Fibroblast of lung (primary cell): ENCODE data around the gene ARRDC2. TPM values are rescaled to one million over a fixed set of nuclear protein-coding genes. Genes with fewer than 3 reads are reported as not detected.
A peak's percentile ranks its signal among the peaks of the same experiment; 100 is the strongest.

Experiments used
- DNase-seq, 2 donors: peaks; one replicate each; pipeline versions ENCODE4 v3.0.0 to v3.0.0-alpha.2; 2010; ENCODE audit warnings: low read depth in 2 of 2
- H2AFZ ChIP-seq: 2 replicates; pipeline ENCODE4 v1.5.1; 2012; ENCODE audit warnings: low read length, control low read depth, inconsistent platforms
- H3K27ac ChIP-seq: 2 replicates; pipeline ENCODE4 v1.5.1; 2011; ENCODE audit warnings: low read length, control low read depth; ENCODE audit not compliant: insufficient read depth
- H3K27me3 ChIP-seq: 2 replicates; pipeline ENCODE4 v1.5.1; 2011; ENCODE audit warnings: mild to moderate bottlenecking, low read length; ENCODE audit not compliant: control insufficient read depth, insufficient read depth
- H3K36me3 ChIP-seq: 2 replicates; pipeline ENCODE4 v1.5.1; 2011; ENCODE audit warnings: low read length; ENCODE audit not compliant: control insufficient read depth, insufficient read depth
- H3K4me1 ChIP-seq: 2 replicates; pipeline ENCODE4 v1.5.1; 2011; ENCODE audit warnings: low read length; ENCODE audit not compliant: control insufficient read depth, insufficient read depth; ENCODE audit errors: extremely low read depth
- H3K4me2 ChIP-seq: 2 replicates; pipeline ENCODE4 v1.5.1; 2011; ENCODE audit warnings: low read length, control low read depth; ENCODE audit not compliant: insufficient read depth; ENCODE audit errors: extremely low read depth
- H3K4me3 ChIP-seq, 4 experiments: fragments of 200-600 bp in 1 of 4; sonication (generic) in 1 of 4; replicated peaks in 1 of 4; 2 replicates each; pipeline ENCODE4 v1.5.1; 2011 to 2016; ENCODE audit warnings: low read length in 4 of 4, low read depth in 3 of 4, mild to moderate bottlenecking in 3 of 4, control low read depth in 2 of 4, inconsistent platforms in 1 of 4, mixed read lengths in 1 of 4; ENCODE audit not compliant: insufficient read depth in 1 of 4; ENCODE audit errors: control extremely low read depth in 1 of 4
- H3K79me2 ChIP-seq: 2 replicates; pipeline ENCODE4 v1.5.1; 2012; ENCODE audit warnings: mild to moderate bottlenecking, low read length, inconsistent platforms; ENCODE audit not compliant: control insufficient read depth, insufficient read depth
- H3K9ac ChIP-seq: 2 replicates; pipeline ENCODE4 v1.5.1; 2011; ENCODE audit warnings: mild to moderate bottlenecking, low read length, control low read depth; ENCODE audit not compliant: insufficient read depth
- H3K9me3 ChIP-seq: 2 replicates; pipeline ENCODE4 v1.5.1; 2012; ENCODE audit warnings: low read depth, low read length; ENCODE audit not compliant: control insufficient read depth, insufficient read depth
- H4K20me1 ChIP-seq: 2 replicates; pipeline ENCODE4 v1.5.1; 2011; ENCODE audit warnings: low read length; ENCODE audit not compliant: control insufficient read depth, insufficient read depth; ENCODE audit errors: extremely low read depth
- CTCF ChIP-seq, 2 donors: IDR thresholded peaks in 1 of 2; conservative IDR thresholded peaks in 1 of 2; 1 replicate in 1 of 2; 2 replicates in 1 of 2; pipeline ENCODE4 v1.5.1; 2011 to 2012; ENCODE audit warnings: low read length in 2 of 2, control low read depth in 1 of 2, inconsistent platforms in 1 of 2, low read depth in 1 of 2, mild to moderate bottlenecking in 1 of 2
- EZH2 ChIP-seq: IDR thresholded peaks from 2 replicates; pipeline ENCODE4 v1.5.1; 2012; ENCODE audit warnings: low read length, control low read depth, mild to moderate bottlenecking; ENCODE audit errors: missing control alignments
- polyA plus RNA-seq, 2 donors: library from polyadenylated mRNA; depleted of rRNA in 1 of 2; stranded (reverse) in 1 of 2; unstranded in 1 of 2; fragments of >200 nt; gene quantifications; 2 replicates each; pipeline ENCODE4 v1.2.1, GENCODE V29; 2011 to 2012; ENCODE audit warnings: missing spikeins in 1 of 2
- total RNA-seq: library from RNA; depleted of rRNA; stranded (reverse); fragments of >200 nt; gene quantifications from 2 replicates; pipeline ENCODE4 v1.2.1, GENCODE V29; 2014

ARRDC2 gene
- total and polyA plus RNA-seq, 2 donors (not counting 1 experiment from before 2014, with no cell fraction given): 3.0 to 9.1 TPM

GRCh38 chr19:18058208-18059009 is 50.4 kb downstream of the ARRDC2 start:
- Histone ChIP-seq H3K4me2 (peak overlapping the region; percentile 35), H3K4me3 (no peak overlapping the region)
- DNase-seq: peak; percentile 59 to 76

GRCh38 chr19:18059297-18059696 is 51.3 kb downstream of the ARRDC2 start:
- H3K27ac ChIP-seq: no peak overlapping the region
- TF ChIP-seq CTCF (conservative IDR thresholded peaks at IDR 0.05 in 1 of 2, IDR thresholded peaks at IDR 0.05 in 1 of 2; ENCODE audit: low read depth in 1 of 2, low read length in 2 of 2) (no peak), EZH2 (no peak)
- no peak overlapping the region for H3K9ac ChIP-seq
- no peak overlapping the region for H3K4me3 ChIP-seq
- DNase-seq: no peak
- H4K20me1 ChIP-seq: no peaks in the 10 kb centered on the region
- no peaks in the 10 kb centered on the region for H3K36me3 ChIP-seq
- H3K4me2 ChIP-seq: no peak overlapping the region
- no peaks in the 10 kb centered on the region for H3K9me3 ChIP-seq
- no peaks in the 10 kb centered on the region for H3K27me3 ChIP-seq
- no peaks in the 10 kb centered on the region for H3K79me2 ChIP-seq
- H2AFZ ChIP-seq: no peak overlapping the region
- H3K4me1 ChIP-seq: peaks cover 3% of the 10 kb centered on the region

More at GRCh38 chr19:18058208-18059009, 50.4 kb downstream of the ARRDC2 start:
- Histone ChIP-seq H3K36me3 (no peaks in the 10 kb centered on the region), H2AFZ (peak overlapping the region; percentile 52), H3K9me3 (no peaks in the 10 kb centered on the region), H3K27me3 (no peaks in the 10 kb centered on the region), H3K9ac (no peak overlapping the region), H3K4me1 (peaks cover 3% of the 10 kb centered on the region), H3K27ac (no peak overlapping the region), H3K79me2 (no peaks in the 10 kb centered on the region), H4K20me1 (no peaks in the 10 kb centered on the region)
- no peak for TF ChIP-seq EZH2
- peak; percentile 72 to 80 for TF ChIP-seq CTCF (conservative IDR thresholded peaks at IDR 0.05 in 1 of 2, IDR thresholded peaks at IDR 0.05 in 1 of 2; ENCODE audit: low read depth in 1 of 2, low read length in 2 of 2)

GRCh38 chr19:18059902-18060301 is 51.9 kb downstream of the ARRDC2 start:
- no peaks in the 10 kb centered on the region for H3K36me3 ChIP-seq
- H3K79me2 ChIP-seq: no peaks in the 10 kb centered on the region
- H3K9ac ChIP-seq: no peak overlapping the region
- no peak overlapping the region for H3K4me2 ChIP-seq
- H3K9me3 ChIP-seq: no peaks in the 10 kb centered on the region
- no peak overlapping the region for H3K4me3 ChIP-seq
- H3K4me1 ChIP-seq: peaks cover 3% of the 10 kb centered on the region
- no peaks in the 10 kb centered on the region for H4K20me1 ChIP-seq
- no peaks in the 10 kb centered on the region for H3K27me3 ChIP-seq
- no peak overlapping the region for H3K27ac ChIP-seq
- TF ChIP-seq CTCF (conservative IDR thresholded peaks at IDR 0.05 in 1 of 2, IDR thresholded peaks at IDR 0.05 in 1 of 2; ENCODE audit: low read depth in 1 of 2, low read length in 2 of 2): no peak
- TF ChIP-seq EZH2: no peak
- no peak for DNase-seq
- no peak overlapping the region for H2AFZ ChIP-seq
